HG02763 (cell line): ENCODE measurements around the gene SH3RF2.
"Not testable (repeated sequence)": the region's sequence is repeated elsewhere in the genome, so short reads cannot be mapped to it uniquely, and the experiment has no call there.

Experiments
- ATAC-seq: cut with Tn5 transposase; IDR thresholded peaks from one replicate; pipeline ENCODE4 v1.9.1; 2021; ENCODE audit warnings: mild to moderate bottlenecking, moderate library complexity; ENCODE audit not compliant: unreplicated experiment

The SH3RF2 gene

GRCh38 chr5:145936401-145937131 is at the start of gene SH3RF2:
Gene SH3RF2 (plus strand): TSS chr5:145936578. CDS start chr5:145937929, 1,351 bp downstream.
- no peak for ATAC-seq

GRCh38 chr5:145887217-145887616 is 49.2 kb upstream of the SH3RF2 start:
- no peak for ATAC-seq

- ATAC-seq = no peak
These were observed 48.3 kb upstream of the SH3RF2 start for GRCh38 chr5:145887976-145888574.

- ATAC-seq = no peak
These were observed 46.8 kb upstream of the SH3RF2 start for GRCh38 chr5:145889611-145890010.

GRCh38 chr5:145891378-145891777 is 45.0 kb upstream of the SH3RF2 start:
- not testable (repeated sequence) for ATAC-seq

GRCh38 chr5:145898171-145898570 is 38.2 kb upstream of the SH3RF2 start:
- ATAC-seq = no peak

GRCh38 chr5:145902421-145902820 is 34.0 kb upstream of the SH3RF2 start:
- ATAC-seq = no peak

- no peak for ATAC-seq
These were observed 33.3 kb upstream of the SH3RF2 start for GRCh38 chr5:145903113-145903512.

GRCh38 chr5:145903867-145904266 is 32.5 kb upstream of the SH3RF2 start:
- no peak for ATAC-seq

GRCh38 chr5:145904743-145905142 is 31.6 kb upstream of the SH3RF2 start:
- ATAC-seq = no peak

- no peak for ATAC-seq
These were observed 30.0 kb upstream of the SH3RF2 start for GRCh38 chr5:145906401-145906800.

- no peak for ATAC-seq
These were observed 28.0 kb upstream of the SH3RF2 start for GRCh38 chr5:145908206-145908960.

- ATAC-seq = no peak
These were observed 25.2 kb upstream of the SH3RF2 start for GRCh38 chr5:145911164-145911563.

- ATAC-seq = no peak
These were observed 24.4 kb upstream of the SH3RF2 start for GRCh38 chr5:145912019-145912418.

GRCh38 chr5:145912594-145912993 is 23.8 kb upstream of the SH3RF2 start:
- no peak for ATAC-seq

- no peak for ATAC-seq
These were observed 22.7 kb upstream of the SH3RF2 start for GRCh38 chr5:145913701-145914100.

- ATAC-seq = no peak
These were observed 20.3 kb upstream of the SH3RF2 start for GRCh38 chr5:145915970-145916638.

- ATAC-seq = no peak
These were observed 19.1 kb upstream of the SH3RF2 start for GRCh38 chr5:145917288-145917687.

GRCh38 chr5:145918397-145918796 is 18.0 kb upstream of the SH3RF2 start:
- no peak for ATAC-seq

GRCh38 chr5:145919413-145919812 is 17.0 kb upstream of the SH3RF2 start:
- ATAC-seq = no peak

GRCh38 chr5:145920542-145921210 is 15.7 kb upstream of the SH3RF2 start:
- ATAC-seq = no peak
